ENCODE data around the gene TCF20.

The TCF20 gene

DNA sequence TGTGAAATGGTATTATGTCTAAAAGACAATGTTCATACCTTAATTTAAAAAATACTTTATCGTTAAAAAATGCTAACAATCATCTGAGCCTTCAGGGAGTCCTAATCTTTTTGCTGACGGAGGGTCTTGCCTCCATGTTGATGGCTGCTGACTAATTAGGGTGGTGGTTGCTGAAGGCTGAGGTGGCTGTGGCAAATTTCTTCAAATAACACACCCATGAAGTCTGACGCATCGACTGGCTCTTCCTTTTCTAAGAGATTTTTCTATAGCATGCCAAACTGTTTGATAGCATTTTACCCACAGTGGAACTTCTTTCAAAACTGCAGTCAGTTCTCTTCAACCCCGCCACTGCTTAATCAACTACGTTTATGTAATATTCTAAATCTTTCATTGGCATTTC is 33.6 kb downstream of the TCF20 start:
- no peak for DNase-seq (ENCODE audit: low read depth)
- no peak overlapping the region for H3K4me3 ChIP-seq (ENCODE audit: low read depth, low read length)
- TF ChIP-seq, protein P1, sequence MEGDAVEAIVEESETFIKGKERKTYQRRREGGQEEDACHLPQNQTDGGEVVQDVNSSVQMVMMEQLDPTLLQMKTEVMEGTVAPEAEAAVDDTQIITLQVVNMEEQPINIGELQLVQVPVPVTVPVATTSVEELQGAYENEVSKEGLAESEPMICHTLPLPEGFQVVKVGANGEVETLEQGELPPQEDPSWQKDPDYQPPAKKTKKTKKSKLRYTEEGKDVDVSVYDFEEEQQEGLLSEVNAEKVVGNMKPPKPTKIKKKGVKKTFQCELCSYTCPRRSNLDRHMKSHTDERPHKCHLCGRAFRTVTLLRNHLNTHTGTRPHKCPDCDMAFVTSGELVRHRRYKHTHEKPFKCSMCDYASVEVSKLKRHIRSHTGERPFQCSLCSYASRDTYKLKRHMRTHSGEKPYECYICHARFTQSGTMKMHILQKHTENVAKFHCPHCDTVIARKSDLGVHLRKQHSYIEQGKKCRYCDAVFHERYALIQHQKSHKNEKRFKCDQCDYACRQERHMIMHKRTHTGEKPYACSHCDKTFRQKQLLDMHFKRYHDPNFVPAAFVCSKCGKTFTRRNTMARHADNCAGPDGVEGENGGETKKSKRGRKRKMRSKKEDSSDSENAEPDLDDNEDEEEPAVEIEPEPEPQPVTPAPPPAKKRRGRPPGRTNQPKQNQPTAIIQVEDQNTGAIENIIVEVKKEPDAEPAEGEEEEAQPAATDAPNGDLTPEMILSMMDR (IDR thresholded peaks at IDR 0.05; ENCODE audit: low read depth, low read length) = no peak
- no peak for TF ChIP-seq MYC (IDR thresholded peaks at IDR 0.05; ENCODE audit: low read depth, low read length)
- TF ChIP-seq, protein P2, sequence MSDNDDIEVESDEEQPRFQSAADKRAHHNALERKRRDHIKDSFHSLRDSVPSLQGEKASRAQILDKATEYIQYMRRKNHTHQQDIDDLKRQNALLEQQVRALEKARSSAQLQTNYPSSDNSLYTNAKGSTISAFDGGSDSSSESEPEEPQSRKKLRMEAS (IDR thresholded peaks at IDR 0.05; ENCODE audit: low read depth, low read length) = no peak
- TF ChIP-seq POLR2A (IDR thresholded peaks at IDR 0.05; ENCODE audit: extremely low read depth, insufficient read length) = no peak

DNA sequence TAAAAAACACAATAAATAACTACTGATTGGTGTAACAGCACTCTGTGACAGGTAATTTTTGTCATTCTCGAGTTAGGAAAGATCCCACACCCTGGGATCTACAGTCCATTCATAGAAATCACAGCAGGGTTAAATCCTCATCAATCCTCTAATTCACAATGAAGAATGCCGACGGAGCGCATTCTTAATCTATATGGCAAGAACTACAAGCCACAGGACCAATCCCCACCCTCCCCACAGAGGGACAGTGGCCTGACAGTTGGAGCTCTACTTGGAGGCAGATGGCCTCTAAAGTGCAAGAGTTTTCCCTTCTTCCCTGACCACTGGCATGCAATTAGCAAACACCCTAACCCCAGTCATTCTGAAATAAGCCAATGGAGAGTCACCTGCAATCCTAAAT is 34.2 kb downstream of the TCF20 start:
- TF ChIP-seq, protein P2 (IDR thresholded peaks at IDR 0.05; ENCODE audit: low read depth, low read length) = no peak
- TF ChIP-seq, protein P1 (IDR thresholded peaks at IDR 0.05; ENCODE audit: low read depth, low read length) = no peak
- TF ChIP-seq MYC (IDR thresholded peaks at IDR 0.05; ENCODE audit: low read depth, low read length) (no peak), POLR2A (IDR thresholded peaks at IDR 0.05; ENCODE audit: extremely low read depth, insufficient read length) (no peak)
- DNase-seq (ENCODE audit: low read depth) = no peak
- H3K4me3 ChIP-seq (ENCODE audit: low read depth, low read length) = no peak overlapping the region

DNA sequence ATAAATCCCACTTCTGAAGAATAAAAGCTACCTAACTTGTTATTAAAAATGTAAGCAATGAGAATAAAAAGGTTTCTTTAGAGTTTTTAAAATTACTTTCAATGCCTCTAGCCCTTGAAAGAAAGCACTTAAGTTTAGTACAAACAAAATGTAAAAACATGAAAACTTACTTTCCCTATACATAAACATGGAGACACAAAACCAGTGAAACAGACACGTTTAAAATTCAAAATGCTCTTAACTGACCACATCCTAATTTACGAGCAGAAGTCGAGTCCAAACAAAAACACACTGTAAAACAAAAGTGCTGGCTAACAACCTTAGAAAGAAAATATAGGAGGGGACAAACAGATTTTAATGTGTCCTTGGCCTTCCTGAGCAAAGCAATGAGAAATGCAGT is 36.6 kb downstream of the TCF20 start:
- H3K4me3 ChIP-seq (ENCODE audit: low read depth, low read length) = no peak overlapping the region
- no peak for DNase-seq (ENCODE audit: low read depth)
- TF ChIP-seq, protein P2 (IDR thresholded peaks at IDR 0.05; ENCODE audit: low read depth, low read length) = no peak
- TF ChIP-seq, protein P1 (IDR thresholded peaks at IDR 0.05; ENCODE audit: low read depth, low read length) = no peak
- TF ChIP-seq POLR2A (IDR thresholded peaks at IDR 0.05; ENCODE audit: extremely low read depth, insufficient read length) = no peak

DNA sequence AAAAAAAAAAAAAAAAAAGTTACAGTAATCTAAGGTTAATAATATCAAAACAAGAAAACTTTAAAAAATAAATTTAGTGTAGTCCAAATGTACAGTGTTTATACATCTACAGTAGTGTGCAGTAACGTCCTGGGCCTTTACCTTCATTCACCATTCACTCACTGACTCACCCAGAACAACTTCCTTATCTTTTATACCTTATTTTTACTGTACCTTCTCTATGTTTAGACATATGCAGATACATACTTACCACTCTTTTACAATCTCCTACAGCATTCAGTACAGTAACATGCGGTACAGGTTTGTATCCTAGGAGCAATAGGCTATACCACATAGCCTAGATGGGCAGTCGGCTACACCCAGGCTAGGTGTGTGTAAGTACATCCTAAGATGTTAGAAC is 38.5 kb downstream of the TCF20 start:
- no peak for DNase-seq (ENCODE audit: low read depth)
- no peak overlapping the region for H3K4me3 ChIP-seq (ENCODE audit: low read depth, low read length)
- no peak for TF ChIP-seq MYC (IDR thresholded peaks at IDR 0.05; ENCODE audit: low read depth, low read length)
- no peak for TF ChIP-seq POLR2A (IDR thresholded peaks at IDR 0.05; ENCODE audit: extremely low read depth, insufficient read length)
- TF ChIP-seq, protein P2 (IDR thresholded peaks at IDR 0.05; ENCODE audit: low read depth, low read length) = no peak
- TF ChIP-seq, protein P1 (IDR thresholded peaks at IDR 0.05; ENCODE audit: low read depth, low read length) = no peak

DNA sequence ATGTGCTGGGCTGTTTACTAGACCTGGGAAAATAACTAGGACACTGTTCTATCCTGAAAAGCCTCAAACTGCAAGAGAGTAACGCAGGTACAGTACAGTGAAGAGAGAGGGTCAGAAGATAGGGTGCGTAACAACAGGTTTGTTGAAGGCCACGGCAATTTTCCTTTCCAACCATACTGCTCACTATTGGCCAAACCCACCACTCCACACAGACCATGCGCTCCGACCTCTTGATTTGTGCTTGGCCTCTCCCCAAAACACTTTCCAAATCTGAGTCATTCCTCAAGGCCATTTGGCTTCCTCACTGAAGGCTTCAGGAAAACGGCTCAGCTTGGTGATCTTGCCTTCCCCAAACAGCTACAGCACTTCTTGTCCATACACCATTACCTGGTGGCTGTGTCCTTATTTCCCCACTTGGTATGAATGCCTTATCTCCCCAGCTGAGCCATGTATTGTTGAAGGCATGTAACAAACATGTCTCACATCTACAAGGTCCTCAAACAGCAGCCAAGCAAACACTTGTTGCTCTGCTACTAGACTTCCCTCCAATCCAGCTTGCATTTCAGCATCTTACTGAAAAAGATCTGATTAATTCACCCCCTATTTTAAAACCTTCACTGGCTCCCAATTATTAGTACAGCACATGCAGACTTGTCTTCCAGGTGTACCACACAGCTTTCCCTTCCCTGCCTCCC is 40.9 kb downstream of the TCF20 start:
- TF ChIP-seq POLR2A (IDR thresholded peaks at IDR 0.05; ENCODE audit: extremely low read depth, insufficient read length) = no peak
- TF ChIP-seq MYC (IDR thresholded peaks at IDR 0.05; ENCODE audit: low read depth, low read length) = no peak
- TF ChIP-seq, protein P2 (IDR thresholded peaks at IDR 0.05; ENCODE audit: low read depth, low read length) = no peak
- TF ChIP-seq, protein P1 (IDR thresholded peaks at IDR 0.05; ENCODE audit: low read depth, low read length) = no peak
- no peak for DNase-seq (ENCODE audit: low read depth)
- H3K4me3 ChIP-seq (ENCODE audit: low read depth, low read length) = no peak overlapping the region
